Umbilical cord (tissue), 2 donors: ENCODE data around the gene KLHDC9. TPM values are rescaled to one million over a fixed set of nuclear protein-coding genes. Genes with fewer than 3 reads are reported as not detected.

Source experiments
- DNase-seq: peaks from one replicate; pipeline ENCODE4 v3.0.0-alpha.2; 2015; ENCODE audit warnings: low spot score
- total RNA-seq: library from RNA; depleted of rRNA; stranded (reverse); fragments of >200 nt; gene quantifications from one replicate; pipeline ENCODE4 v1.2.3, GENCODE V29; 2014; ENCODE audit warnings: low replicate concordance; ENCODE audit not compliant: insufficient read depth

Gene KLHDC9
- total RNA-seq, 1 donor from 2014 or later, result 10.6 TPM

DNA sequence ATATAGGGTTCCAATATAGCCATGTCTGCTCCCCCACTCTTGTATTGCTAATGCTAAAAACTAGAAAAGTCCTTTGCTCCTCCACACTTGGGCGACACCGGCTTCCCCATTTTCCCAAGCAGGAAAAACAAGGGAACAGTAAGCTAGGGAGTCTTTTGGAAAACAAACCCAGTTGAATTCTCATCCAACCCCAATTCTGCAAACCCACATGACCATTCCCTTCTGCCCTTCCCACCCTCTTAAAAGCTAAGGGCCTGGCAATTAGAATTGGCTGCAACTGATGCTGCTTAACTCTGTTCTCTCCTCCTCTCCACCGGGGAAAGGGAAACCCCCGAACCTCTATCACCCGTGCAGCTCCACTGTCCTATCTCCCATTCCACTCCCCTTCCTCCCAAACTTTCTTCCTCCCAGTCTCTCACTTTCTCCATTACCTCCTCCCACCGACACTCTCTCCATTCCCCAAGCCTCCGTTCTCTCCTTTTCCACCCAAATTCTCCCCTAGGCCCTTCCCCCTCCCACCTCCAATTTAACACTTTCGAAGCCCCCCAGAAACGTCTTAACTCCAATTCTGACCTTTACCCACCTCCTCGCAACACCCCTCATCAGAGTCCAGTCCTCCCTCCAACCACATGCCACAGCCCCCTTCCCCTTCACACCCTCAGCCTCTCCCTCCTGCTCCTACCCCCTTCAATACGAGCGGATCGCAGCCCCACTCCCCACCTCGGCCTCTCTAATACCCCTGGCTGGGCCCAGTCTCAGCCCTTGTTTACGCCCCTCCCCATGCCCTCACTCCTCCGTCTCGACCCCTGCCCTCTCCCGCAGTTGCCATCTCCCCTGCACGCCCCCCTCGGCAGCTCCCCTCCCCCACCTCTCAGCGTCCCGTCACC, 33.6 kb downstream of the KLHDC9 start:
- DNase-seq, result peak; percentile 54

DNA sequence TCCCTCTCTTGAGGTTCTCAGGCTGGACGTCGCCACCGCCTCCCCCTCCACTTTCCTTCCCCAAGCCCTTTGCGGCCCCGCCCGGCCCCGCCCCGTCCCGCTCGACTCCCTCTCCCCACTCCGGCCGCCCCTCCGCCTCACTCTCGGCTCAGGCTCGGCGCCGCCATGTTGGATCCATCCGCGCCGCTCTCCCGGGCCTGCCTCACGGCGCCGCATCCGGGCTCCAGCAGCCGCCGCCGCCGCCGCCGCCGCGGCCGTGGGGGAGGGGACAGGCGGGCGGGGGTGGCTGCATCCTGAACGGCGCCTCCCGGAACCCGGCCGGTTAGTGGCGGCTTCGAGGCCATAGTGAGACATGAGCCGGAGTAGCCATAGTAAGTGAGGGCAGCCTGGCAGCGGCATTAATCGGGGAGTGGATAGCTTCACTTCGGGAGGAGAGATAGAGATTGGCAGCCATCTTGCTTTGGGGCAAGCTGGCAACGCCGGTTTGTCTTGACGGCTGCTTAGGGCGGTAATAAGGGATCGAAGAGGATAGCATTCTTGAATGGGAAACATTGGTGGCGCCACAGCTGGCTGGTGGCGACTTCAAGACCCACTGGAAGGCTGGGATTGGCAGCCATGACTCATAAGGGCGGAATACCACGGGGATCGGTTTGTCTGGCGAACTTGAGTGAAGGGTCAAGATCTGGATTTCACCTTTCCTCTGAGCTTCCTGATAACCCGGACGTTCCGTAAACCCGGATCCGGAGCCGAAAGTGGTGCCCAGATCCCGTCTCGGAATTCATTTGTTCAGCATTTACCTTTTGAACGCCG, 34.5 kb downstream of the KLHDC9 start, which contains the start of gene DEDD:
Gene DEDD, minus strand, starts transcription at position 258 of the 810 bp plus-strand sequence. CDS start 8,205 bp downstream, outside the sequence.
- DNase-seq, result peak; percentile 99

DNA sequence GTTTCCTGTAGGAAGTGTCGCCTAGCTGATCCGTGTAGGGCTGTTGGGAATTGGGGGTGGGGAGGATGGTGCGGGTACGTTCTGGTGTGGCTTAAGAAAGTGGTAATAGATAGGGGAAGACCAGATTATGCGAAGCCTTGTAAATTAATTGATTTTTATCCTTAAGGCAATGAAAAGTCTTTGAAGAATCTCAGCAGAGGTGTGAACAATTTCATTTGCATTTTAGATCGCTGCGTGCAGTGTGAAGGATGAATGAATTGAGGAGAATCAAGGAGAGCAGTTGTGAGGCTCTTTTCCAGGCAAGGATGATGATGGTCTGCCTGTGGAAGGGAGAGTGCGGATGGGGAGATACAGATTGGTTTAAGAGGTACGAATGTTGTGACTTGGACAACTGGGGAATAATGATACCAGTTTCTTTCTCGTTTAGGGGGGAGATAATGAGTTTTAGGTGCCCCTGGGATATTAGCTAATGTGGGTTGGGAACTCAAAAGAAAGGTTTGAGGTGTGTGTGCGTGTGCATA, 35.1 kb downstream of the KLHDC9 start:
- no peak for DNase-seq

DNA sequence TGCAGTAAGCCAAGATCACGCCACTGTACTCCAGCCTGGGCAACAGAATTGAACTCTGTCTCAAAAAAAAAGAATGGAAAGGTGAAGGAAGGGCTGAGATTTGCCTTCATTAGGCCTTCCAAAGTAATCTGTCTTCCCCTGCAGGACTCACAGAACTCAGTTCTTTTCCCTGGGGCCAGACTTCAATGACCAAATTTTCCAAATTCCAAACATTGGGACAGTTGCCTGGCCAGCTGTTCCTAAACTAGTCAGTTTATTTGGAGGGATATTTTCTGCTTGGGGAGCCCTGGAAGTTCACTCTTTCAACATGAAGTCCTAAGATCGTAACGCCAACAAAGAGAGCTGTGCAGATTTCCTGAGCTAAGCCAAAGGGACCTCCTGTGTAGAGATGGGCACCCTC, 39.7 kb downstream of the KLHDC9 start:
- no peak for DNase-seq

DNA sequence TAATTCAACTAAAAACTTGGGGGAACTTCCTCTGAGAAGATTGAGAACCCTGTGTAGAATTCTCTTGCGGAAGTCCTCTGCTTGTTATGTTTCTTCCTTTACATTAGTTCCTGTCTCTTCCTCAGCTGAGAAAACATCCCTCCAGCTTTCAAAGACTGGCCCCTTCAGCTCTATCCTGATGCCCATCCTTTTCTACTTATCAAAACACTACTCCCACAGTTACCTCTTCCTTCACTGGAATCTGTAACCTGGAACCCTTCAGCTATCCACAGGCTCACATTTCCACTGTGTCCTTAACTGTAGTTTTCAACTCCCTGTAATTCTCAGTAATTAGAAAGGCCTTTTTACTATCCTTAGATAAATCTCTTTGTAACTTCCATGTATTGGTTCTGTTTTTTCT, 40.3 kb downstream of the KLHDC9 start:
- no peak for DNase-seq

DNA sequence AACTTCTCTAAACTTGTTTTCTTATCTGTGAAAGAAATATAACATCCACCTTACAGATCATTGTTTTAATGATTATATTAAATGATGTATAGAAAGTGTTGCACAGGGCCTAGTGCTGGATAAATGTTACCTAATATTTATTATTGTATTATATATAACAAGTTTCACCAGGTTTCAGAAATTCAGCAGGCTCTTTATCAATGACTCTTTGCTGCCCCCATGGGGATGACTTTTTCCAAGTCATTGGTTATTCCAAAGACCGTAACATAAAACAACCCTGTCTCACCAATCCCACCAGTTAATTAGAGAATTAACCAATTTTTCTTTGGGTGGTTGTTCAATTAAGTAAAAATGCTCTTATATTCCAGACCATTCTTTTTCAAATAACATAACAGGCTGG, 41.6 kb downstream of the KLHDC9 start:
- peak; percentile 57 for DNase-seq

DNA sequence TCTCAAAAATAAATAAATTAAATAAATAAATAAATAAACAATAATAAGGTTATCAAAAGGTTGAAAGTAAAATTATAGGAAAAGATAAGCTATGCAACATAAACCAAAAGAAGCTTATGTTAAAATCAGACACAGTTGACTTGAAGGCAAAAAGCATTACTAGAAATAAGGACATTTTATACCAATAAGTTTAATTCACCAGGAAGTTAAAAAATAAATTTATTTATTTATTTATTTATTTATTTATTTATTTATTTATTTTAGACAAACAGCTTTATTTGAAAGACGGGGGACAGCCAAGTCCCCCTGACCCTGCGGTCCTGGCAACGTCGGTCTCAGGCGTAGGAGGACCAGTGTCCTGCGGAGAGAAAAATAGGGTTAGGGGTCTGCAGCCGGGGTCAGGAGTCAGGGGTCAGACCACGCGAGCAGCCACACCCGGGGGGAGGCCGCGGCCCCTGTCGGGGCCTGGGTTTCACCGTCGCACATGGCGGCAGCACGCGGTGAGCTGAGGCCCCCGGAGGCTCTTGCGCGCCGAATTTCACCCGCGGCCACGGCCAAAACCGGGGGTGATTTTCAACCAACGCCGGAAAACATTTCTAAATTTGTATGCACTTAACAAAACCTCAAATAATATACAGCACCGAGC, 42.7 kb downstream of the KLHDC9 start:
- DNase-seq, result no peak

DNA sequence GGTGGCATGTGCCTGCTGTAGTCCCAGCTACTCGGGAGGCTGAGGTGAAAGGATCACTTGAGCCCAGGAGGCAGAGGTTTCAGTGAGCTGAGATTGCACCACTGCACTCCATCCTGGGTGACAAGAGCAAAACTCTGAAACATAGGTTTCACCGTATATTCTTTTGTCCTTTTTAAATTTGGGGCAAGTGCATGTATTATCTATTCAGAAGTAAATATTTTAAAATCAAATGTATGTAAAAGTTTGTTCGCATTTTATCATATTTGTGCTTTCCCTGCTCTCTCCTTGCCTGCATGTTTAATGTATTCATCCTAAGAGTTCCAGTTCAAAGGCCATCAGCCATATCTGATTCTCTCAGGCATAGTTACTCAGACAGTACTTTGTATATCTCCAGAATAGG, 47.7 kb downstream of the KLHDC9 start:
- no peak for DNase-seq

Other genes with a start within 250 kb of the KLHDC9 start
- 1.9 TPM for gene CD244, start 235.5 kb upstream of the KLHDC9 start, total RNA-seq
- gene ITLN1, start 213.2 kb upstream of the KLHDC9 start, total RNA-seq, result 2.2 TPM
- gene ITLN2, start 143.6 kb upstream of the KLHDC9 start, total RNA-seq, result not detected
- 30.6 TPM for gene F11R, start 77.2 kb upstream of the KLHDC9 start, total RNA-seq
- 40.9 TPM for gene TSTD1, start 59.4 kb upstream of the KLHDC9 start, total RNA-seq
- gene USF1, start 52.4 kb upstream of the KLHDC9 start, total RNA-seq, result 33.9 TPM
- gene ARHGAP30, start 28.5 kb upstream of the KLHDC9 start, total RNA-seq, result 4.6 TPM
- 6.3 TPM for gene NECTIN4, start 8.8 kb upstream of the KLHDC9 start, total RNA-seq
- 2.4 TPM for gene PFDN2, start 19.7 kb downstream of the KLHDC9 start, total RNA-seq
- gene NIT1, start 19.7 kb downstream of the KLHDC9 start, total RNA-seq, result 30.6 TPM
- 20.9 TPM for gene DEDD, start 34.3 kb downstream of the KLHDC9 start, total RNA-seq
- 96.8 TPM for gene UFC1, start 55.6 kb downstream of the KLHDC9 start, total RNA-seq
- gene USP21, start 61.1 kb downstream of the KLHDC9 start, total RNA-seq, result 30.1 TPM
- gene PPOX, start 68.1 kb downstream of the KLHDC9 start, total RNA-seq, result 17.3 TPM
- gene B4GALT3, start 79.1 kb downstream of the KLHDC9 start, total RNA-seq, result 9.1 TPM
- gene ADAMTS4, start 100.7 kb downstream of the KLHDC9 start, total RNA-seq, result 7.5 TPM
- 35.2 TPM for gene NDUFS2, start 104.0 kb downstream of the KLHDC9 start, total RNA-seq
- 52.5 TPM for gene FCER1G, start 116.9 kb downstream of the KLHDC9 start, total RNA-seq
- not detected for gene APOA2, start 125.3 kb downstream of the KLHDC9 start, total RNA-seq
- gene TOMM40L, start 127.7 kb downstream of the KLHDC9 start, total RNA-seq, result 7.5 TPM
- 0.48 TPM for gene NR1I3, start 139.8 kb downstream of the KLHDC9 start, total RNA-seq
- gene PCP4L1, start 160.4 kb downstream of the KLHDC9 start, total RNA-seq, result 8.2 TPM
- gene MPZ, start 211.6 kb downstream of the KLHDC9 start, total RNA-seq, result 0.48 TPM
- gene SDHC, start 216.0 kb downstream of the KLHDC9 start, total RNA-seq, result 35.9 TPM